ENCODE measurements around the gene PC.

Gene PC

GRCh38 chr11:66957971-66958231 is 282 bp downstream of the PC start:
- H3K4me3 ChIP-seq (ENCODE audit: low read depth, low read length), result peak overlapping the region; percentile 48
- DNase-seq (ENCODE audit: low read depth, low spot score), result no peak
- no peak for TF ChIP-seq CTCF (IDR thresholded peaks at IDR 0.05; ENCODE audit: low read depth, low read length)
- in situ Hi-C loops (cut with HindIII; ENCODE audit: low sequenced_read_pairs), result no loop called here

- in situ Hi-C loops (cut with HindIII; ENCODE audit: low sequenced_read_pairs), result no loop called here
- peak overlapping the region; percentile 48 for H3K4me3 ChIP-seq (ENCODE audit: low read depth, low read length)
- DNase-seq (ENCODE audit: low read depth, low spot score), result peak; percentile 87
- TF ChIP-seq CTCF (IDR thresholded peaks at IDR 0.05; ENCODE audit: low read depth, low read length), result no peak
These were observed 1.4 kb downstream of the PC start for GRCh38 chr11:66956689-66957290.

- no peak for TF ChIP-seq CTCF (IDR thresholded peaks at IDR 0.05; ENCODE audit: low read depth, low read length)
- in situ Hi-C loops (cut with HindIII; ENCODE audit: low sequenced_read_pairs), result no loop called here
- no peak overlapping the region for H3K4me3 ChIP-seq (ENCODE audit: low read depth, low read length)
- no peak for DNase-seq (ENCODE audit: low read depth, low spot score)
These were observed 4.9 kb downstream of the PC start for GRCh38 chr11:66953081-66953833.

- in situ Hi-C loops (cut with HindIII; ENCODE audit: low sequenced_read_pairs), result no loop called here
- DNase-seq (ENCODE audit: low read depth, low spot score), result peak; percentile 79
- H3K4me3 ChIP-seq (ENCODE audit: low read depth, low read length), result no peak overlapping the region
- no peak for TF ChIP-seq CTCF (IDR thresholded peaks at IDR 0.05; ENCODE audit: low read depth, low read length)
These were observed 6.3 kb downstream of the PC start for GRCh38 chr11:66951927-66952337.

GRCh38 chr11:66951135-66951534 is 7.0 kb downstream of the PC start:
- in situ Hi-C loops (cut with HindIII; ENCODE audit: low sequenced_read_pairs), result no loop called here
- no peak overlapping the region for H3K4me3 ChIP-seq (ENCODE audit: low read depth, low read length)
- DNase-seq (ENCODE audit: low read depth, low spot score), result no peak
- TF ChIP-seq CTCF (IDR thresholded peaks at IDR 0.05; ENCODE audit: low read depth, low read length), result peak; percentile 5

GRCh38 chr11:66950112-66950535 is 8.1 kb downstream of the PC start:
- in situ Hi-C loops (cut with HindIII; ENCODE audit: low sequenced_read_pairs), result no loop called here
- H3K4me3 ChIP-seq (ENCODE audit: low read depth, low read length), result no peak overlapping the region
- peak; percentile 71 for DNase-seq (ENCODE audit: low read depth, low spot score)
- no peak for TF ChIP-seq CTCF (IDR thresholded peaks at IDR 0.05; ENCODE audit: low read depth, low read length)
